ENCODE measurements around the gene OGFRL1.

- TF ChIP-seq EP300 (IDR thresholded peaks at IDR 0.05; ENCODE audit: borderline replicate concordance) (no peak), RAD21 (IDR thresholded peaks at IDR 0.05; ENCODE audit: low read depth) (no peak), REST (IDR thresholded peaks at IDR 0.05; ENCODE audit: low read depth) (no peak), USF1 (IDR thresholded peaks at IDR 0.05) (no peak), YY1 (IDR thresholded peaks at IDR 0.05; ENCODE audit: low read depth) (no peak), CREB1 (IDR thresholded peaks at IDR 0.05; ENCODE audit: low read depth) (no peak), MAX (IDR thresholded peaks at IDR 0.05) (no peak), CEBPB (IDR thresholded peaks at IDR 0.05) (no peak), TAF1 (IDR thresholded peaks at IDR 0.05; ENCODE audit: low read depth) (no peak), TEAD4 (IDR thresholded peaks at IDR 0.05) (no peak), TCF12 (IDR thresholded peaks at IDR 0.05; ENCODE audit: low read depth) (no peak)
Measured at GRCh38 chr6:71254323-71254722, 34.3 kb upstream of the OGFRL1 start.
